ENCODE measurements around the gene TNNT3.

GRCh38 chr11:1890856-1891830 is 28.4 kb upstream of the TNNT3 start:
- TF ChIP-seq POLR2A (IDR thresholded peaks at IDR 0.05) (no peak), CTCF (IDR thresholded peaks at IDR 0.05) (no peak), POLR2AphosphoS5 (IDR thresholded peaks at IDR 0.05) (no peak)
